Panc1 (cell line): ENCODE measurements around the gene LRRC45.

Experiments used
- POLR2AphosphoS5 ChIP-seq: IDR thresholded peaks from 2 replicates; pipeline ENCODE4 v1.6.1; 2012; ENCODE audit warnings: mild to moderate bottlenecking, low read depth, low read length, moderate library complexity
- SIN3A ChIP-seq: IDR thresholded peaks from 2 replicates; pipeline ENCODE4 v1.6.1; 2012; ENCODE audit warnings: low read depth, mild to moderate bottlenecking, low read length, moderate library complexity, borderline replicate concordance; ENCODE audit not compliant: insufficient read depth
- TCF7L2 ChIP-seq: IDR thresholded peaks from 2 replicates; pipeline ENCODE4 v1.6.1; 2011; ENCODE audit warnings: mild to moderate bottlenecking, low read depth, low read length, inconsistent platforms
- TF ChIP-seq, protein P1 (sequence below): fragments of 450-650 bp; IDR thresholded peaks from 2 replicates; pipeline ENCODE4 v1.5.1; 2017; ENCODE audit warnings: mild to moderate bottlenecking
- TF ChIP-seq, protein P2 (sequence below), 2 experiments: IDR thresholded peaks; 2 replicates each; pipeline ENCODE4 v1.6.1; 2011 to 2012; ENCODE audit warnings: low read depth in 2 of 2, control low read depth in 1 of 2, low read length in 1 of 2, mild to moderate bottlenecking in 1 of 2, moderate library complexity in 1 of 2; ENCODE audit not compliant: insufficient read depth in 1 of 2

DNA sequence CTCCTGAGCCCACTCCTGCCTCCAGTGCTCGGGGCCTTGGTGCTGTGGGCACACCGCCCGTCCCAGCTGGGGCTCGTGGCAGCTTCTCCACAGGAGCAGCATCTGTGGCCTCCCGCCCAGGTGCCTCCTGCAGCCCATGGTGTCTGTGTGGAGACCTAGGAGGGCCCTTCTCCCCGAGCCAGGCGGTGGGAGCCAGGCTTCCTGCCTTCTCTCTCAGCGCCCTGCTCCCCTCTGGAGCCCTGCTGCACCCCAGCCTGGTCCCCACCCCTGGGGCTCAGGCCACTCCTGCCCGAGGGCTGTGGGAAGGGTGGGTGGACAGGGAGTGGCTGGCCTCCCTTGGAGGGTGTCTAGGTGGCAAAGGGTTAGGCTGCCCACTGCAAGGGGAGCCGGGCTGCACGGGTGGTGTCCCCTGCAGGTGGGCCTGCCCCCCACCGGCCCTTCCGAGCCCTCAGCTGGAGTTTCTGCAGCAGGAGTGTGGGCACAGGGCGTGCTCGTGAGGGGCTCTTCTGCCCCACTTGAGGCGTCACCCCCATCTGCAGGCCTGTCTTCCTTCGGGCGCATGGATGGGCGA, 11.4 kb upstream of the LRRC45 start:
- TF ChIP-seq, protein P1, sequence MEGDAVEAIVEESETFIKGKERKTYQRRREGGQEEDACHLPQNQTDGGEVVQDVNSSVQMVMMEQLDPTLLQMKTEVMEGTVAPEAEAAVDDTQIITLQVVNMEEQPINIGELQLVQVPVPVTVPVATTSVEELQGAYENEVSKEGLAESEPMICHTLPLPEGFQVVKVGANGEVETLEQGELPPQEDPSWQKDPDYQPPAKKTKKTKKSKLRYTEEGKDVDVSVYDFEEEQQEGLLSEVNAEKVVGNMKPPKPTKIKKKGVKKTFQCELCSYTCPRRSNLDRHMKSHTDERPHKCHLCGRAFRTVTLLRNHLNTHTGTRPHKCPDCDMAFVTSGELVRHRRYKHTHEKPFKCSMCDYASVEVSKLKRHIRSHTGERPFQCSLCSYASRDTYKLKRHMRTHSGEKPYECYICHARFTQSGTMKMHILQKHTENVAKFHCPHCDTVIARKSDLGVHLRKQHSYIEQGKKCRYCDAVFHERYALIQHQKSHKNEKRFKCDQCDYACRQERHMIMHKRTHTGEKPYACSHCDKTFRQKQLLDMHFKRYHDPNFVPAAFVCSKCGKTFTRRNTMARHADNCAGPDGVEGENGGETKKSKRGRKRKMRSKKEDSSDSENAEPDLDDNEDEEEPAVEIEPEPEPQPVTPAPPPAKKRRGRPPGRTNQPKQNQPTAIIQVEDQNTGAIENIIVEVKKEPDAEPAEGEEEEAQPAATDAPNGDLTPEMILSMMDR: no peak
- TF ChIP-seq POLR2AphosphoS5 (no peak), SIN3A (no peak), TCF7L2 (no peak)
- TF ChIP-seq, protein P2, sequence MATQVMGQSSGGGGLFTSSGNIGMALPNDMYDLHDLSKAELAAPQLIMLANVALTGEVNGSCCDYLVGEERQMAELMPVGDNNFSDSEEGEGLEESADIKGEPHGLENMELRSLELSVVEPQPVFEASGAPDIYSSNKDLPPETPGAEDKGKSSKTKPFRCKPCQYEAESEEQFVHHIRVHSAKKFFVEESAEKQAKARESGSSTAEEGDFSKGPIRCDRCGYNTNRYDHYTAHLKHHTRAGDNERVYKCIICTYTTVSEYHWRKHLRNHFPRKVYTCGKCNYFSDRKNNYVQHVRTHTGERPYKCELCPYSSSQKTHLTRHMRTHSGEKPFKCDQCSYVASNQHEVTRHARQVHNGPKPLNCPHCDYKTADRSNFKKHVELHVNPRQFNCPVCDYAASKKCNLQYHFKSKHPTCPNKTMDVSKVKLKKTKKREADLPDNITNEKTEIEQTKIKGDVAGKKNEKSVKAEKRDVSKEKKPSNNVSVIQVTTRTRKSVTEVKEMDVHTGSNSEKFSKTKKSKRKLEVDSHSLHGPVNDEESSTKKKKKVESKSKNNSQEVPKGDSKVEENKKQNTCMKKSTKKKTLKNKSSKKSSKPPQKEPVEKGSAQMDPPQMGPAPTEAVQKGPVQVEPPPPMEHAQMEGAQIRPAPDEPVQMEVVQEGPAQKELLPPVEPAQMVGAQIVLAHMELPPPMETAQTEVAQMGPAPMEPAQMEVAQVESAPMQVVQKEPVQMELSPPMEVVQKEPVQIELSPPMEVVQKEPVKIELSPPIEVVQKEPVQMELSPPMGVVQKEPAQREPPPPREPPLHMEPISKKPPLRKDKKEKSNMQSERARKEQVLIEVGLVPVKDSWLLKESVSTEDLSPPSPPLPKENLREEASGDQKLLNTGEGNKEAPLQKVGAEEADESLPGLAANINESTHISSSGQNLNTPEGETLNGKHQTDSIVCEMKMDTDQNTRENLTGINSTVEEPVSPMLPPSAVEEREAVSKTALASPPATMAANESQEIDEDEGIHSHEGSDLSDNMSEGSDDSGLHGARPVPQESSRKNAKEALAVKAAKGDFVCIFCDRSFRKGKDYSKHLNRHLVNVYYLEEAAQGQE (IDR thresholded peaks at IDR 0.05; ENCODE audit: insufficient read depth in 1 of 2, low read depth in 2 of 2, low read length in 1 of 2): no peak
